Sigmoid colon (tissue), 4 donors: ENCODE measurements around the gene FOXP1.

Experiments
- EP300 ChIP-seq, 4 donors: sonication (generic); formaldehyde crosslinking; IDR thresholded peaks; one replicate each; pipeline ENCODE4 v1.6.1; 2017; ENCODE audit warnings: antibody characterized with exemption in 4 of 4
- POLR2A ChIP-seq, 2 donors: fragments of 450-650 bp; IDR thresholded peaks; one replicate each; pipeline ENCODE4 v1.6.1; 2016; ENCODE audit warnings: antibody characterized with exemption in 2 of 2, mild to moderate bottlenecking in 2 of 2, moderate library complexity in 2 of 2
- TF ChIP-seq, protein P1 (sequence below), 4 experiments: fragments of 450-650 bp in 3 of 4; fragments of 200-600 bp in 1 of 4; IDR thresholded peaks; one replicate each; pipeline ENCODE4 v1.5.1; 2016 to 2019; ENCODE audit warnings: antibody characterized with exemption in 4 of 4, mild to moderate bottlenecking in 3 of 4, moderate library complexity in 2 of 4

DNA sequence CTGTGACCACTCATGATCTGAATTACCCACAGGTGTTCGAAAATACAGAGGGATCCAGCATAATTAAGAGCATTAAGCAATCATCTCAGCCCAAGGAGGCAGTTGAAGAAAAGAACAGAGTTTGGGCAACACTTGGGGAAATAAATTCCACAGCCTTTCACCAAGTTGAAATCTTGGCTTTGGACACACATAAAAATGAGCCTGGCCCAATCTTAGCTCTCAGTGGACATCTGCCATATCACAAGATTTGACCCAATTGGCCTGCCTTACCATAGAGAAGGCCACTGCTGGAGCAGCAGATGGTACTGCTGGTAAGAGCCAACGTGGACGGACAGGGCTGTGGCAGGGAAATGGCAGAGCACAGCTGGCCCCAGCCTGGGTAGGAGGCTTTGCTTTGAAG, 13.0 kb downstream of the FOXP1 start:
- TF ChIP-seq, protein P1, sequence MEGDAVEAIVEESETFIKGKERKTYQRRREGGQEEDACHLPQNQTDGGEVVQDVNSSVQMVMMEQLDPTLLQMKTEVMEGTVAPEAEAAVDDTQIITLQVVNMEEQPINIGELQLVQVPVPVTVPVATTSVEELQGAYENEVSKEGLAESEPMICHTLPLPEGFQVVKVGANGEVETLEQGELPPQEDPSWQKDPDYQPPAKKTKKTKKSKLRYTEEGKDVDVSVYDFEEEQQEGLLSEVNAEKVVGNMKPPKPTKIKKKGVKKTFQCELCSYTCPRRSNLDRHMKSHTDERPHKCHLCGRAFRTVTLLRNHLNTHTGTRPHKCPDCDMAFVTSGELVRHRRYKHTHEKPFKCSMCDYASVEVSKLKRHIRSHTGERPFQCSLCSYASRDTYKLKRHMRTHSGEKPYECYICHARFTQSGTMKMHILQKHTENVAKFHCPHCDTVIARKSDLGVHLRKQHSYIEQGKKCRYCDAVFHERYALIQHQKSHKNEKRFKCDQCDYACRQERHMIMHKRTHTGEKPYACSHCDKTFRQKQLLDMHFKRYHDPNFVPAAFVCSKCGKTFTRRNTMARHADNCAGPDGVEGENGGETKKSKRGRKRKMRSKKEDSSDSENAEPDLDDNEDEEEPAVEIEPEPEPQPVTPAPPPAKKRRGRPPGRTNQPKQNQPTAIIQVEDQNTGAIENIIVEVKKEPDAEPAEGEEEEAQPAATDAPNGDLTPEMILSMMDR (IDR thresholded peaks at IDR 0.05): no peak
- no peak for TF ChIP-seq POLR2A (IDR thresholded peaks at IDR 0.05)
- no peak for TF ChIP-seq EP300 (IDR thresholded peaks at IDR 0.05)
